Measurements from ENCODE around the gene FAM193B. TPM values are rescaled to one million over a fixed set of nuclear protein-coding genes. Genes with fewer than 3 reads are reported as not detected.

Gene FAM193B
- total RNA-seq, 1 donor from 2014 or later = 79.1 TPM

GRCh38 chr5:177510567-177511053 lies 43.8 kb downstream of the FAM193B start:
- Mint-ChIP-seq H3K36me3 (ENCODE audit: low read depth) (peaks cover 26% of the 10 kb centered on the region), H3K4me1 (ENCODE audit: low read depth) (peaks cover 9% of the 10 kb centered on the region), H3K9me3 (ENCODE audit: low read depth) (no peaks in the 10 kb centered on the region), H3K27ac (ENCODE audit: unreplicated experiment) (no peak overlapping the region), H3K4me3 (ENCODE audit: unreplicated experiment) (no peak overlapping the region), H3K27me3 (ENCODE audit: low read depth) (no peaks in the 10 kb centered on the region)
- no peak for DNase-seq (ENCODE audit: low spot score)
- TF ChIP-seq, protein P1, sequence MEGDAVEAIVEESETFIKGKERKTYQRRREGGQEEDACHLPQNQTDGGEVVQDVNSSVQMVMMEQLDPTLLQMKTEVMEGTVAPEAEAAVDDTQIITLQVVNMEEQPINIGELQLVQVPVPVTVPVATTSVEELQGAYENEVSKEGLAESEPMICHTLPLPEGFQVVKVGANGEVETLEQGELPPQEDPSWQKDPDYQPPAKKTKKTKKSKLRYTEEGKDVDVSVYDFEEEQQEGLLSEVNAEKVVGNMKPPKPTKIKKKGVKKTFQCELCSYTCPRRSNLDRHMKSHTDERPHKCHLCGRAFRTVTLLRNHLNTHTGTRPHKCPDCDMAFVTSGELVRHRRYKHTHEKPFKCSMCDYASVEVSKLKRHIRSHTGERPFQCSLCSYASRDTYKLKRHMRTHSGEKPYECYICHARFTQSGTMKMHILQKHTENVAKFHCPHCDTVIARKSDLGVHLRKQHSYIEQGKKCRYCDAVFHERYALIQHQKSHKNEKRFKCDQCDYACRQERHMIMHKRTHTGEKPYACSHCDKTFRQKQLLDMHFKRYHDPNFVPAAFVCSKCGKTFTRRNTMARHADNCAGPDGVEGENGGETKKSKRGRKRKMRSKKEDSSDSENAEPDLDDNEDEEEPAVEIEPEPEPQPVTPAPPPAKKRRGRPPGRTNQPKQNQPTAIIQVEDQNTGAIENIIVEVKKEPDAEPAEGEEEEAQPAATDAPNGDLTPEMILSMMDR (IDR thresholded peaks at IDR 0.05) = no peak

DNA sequence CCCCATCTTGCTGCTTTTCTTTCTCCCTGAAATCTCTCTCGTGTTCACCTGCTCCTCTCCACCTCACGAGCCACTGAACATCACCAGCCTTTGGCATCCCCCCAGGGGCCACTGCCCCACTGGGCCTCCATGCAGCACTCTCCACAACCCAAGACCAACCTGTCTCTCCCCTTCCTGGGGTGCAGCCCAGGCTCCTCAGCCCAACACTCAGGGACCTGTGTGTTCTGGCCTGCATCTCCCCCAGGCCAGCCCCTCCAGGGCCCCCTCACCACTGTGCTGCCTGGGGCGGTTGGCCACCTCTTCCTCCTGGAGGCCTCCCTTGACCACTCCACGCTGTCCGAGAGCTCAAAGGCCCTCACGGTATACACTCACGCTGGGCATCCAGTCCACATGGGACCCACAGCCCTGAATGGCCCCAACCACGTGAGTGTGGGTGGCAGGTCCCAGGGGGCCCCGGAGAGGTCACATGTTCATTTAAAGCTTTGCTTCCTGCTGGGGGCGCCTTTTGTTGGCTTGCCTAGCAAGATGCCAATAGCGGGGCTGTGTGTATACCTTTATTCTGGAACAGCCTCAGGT lies 44.3 kb downstream of the FAM193B start:
- Mint-ChIP-seq H3K27ac (ENCODE audit: unreplicated experiment) (no peak overlapping the region), H3K4me3 (ENCODE audit: unreplicated experiment) (no peak overlapping the region), H3K4me1 (ENCODE audit: low read depth) (peaks cover 4% of the 10 kb centered on the region), H3K27me3 (ENCODE audit: low read depth) (no peaks in the 10 kb centered on the region), H3K9me3 (ENCODE audit: low read depth) (no peaks in the 10 kb centered on the region), H3K36me3 (ENCODE audit: low read depth) (peaks cover 23% of the 10 kb centered on the region)
- TF ChIP-seq, protein P1 (IDR thresholded peaks at IDR 0.05) = no peak
- no peak for DNase-seq (ENCODE audit: low spot score)

DNA sequence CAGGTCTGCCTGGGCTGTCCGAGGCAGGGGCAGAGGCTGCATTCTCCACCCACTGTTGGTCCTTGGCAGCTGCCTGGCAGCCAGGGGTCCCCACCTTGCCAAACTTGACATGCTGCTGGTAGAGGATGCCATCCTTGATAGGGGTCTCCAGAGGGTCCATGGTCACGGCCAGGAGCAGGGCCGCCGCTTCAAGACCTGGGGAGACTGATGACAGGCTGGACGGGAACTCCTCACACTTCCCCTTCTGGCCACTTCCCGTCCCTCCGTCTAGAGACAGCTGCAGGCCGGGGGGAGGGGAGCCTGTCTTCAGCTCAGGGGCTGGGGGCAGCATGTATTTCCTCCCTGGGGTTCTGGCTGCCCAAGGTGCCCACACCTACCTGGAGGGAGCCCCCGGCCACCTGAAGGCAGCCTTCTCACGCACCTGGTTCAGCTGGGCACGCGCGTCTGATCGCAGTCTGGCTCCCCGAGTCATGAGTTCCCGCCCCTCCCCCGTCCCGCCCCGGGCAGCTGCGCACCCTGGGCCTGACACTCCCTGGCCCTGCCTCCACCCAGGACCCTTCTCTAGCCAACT lies 44.9 kb downstream of the FAM193B start, which contains the start of gene DOK3:
Gene DOK3, minus strand, starts transcription at position 446 of the 571 bp plus-strand sequence. Its CDS starts 286 bp downstream, at position 160.
- no peak within 1 kb of the TSS for H3K27ac Mint-ChIP-seq (ENCODE audit: unreplicated experiment)
- peaks cover 2% of the 10 kb centered on the region for H3K4me1 Mint-ChIP-seq (ENCODE audit: low read depth)
- no peak within 1 kb of the TSS for H3K4me3 Mint-ChIP-seq (ENCODE audit: unreplicated experiment)
- no peaks in the 10 kb centered on the region for H3K27me3 Mint-ChIP-seq (ENCODE audit: low read depth)
- TF ChIP-seq, protein P1 (IDR thresholded peaks at IDR 0.05) = no peak
- no peaks in the 10 kb centered on the region for H3K9me3 Mint-ChIP-seq (ENCODE audit: low read depth)
- H3K36me3 Mint-ChIP-seq (ENCODE audit: low read depth) = peaks cover 23% of the 10 kb centered on the region
- DNase-seq (ENCODE audit: low spot score) = peak; percentile 84

DNA sequence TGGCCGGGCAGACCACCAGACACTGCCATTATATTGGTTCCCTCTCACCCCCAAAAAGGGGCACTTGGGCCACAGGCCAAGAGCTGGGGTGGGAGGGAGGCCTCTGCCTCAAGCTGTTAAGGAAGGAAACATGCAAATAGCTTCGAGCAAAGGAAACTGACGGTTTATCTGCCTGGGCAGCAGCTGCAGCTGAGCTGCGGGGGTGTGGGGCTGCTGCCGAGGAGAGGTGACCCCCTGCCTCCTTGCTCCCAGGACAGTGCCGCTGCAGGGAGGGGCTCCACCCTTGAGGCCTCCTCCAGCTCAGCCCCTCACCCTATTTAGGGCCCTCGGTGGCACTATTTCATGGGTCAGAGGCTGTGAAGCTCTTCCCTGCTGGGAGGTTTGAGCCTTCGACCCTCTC lies 45.5 kb downstream of the FAM193B start:
- Mint-ChIP-seq H3K27ac (ENCODE audit: unreplicated experiment) (no peak overlapping the region), H3K4me3 (ENCODE audit: unreplicated experiment) (no peak overlapping the region), H3K36me3 (ENCODE audit: low read depth) (peaks cover 19% of the 10 kb centered on the region), H3K27me3 (ENCODE audit: low read depth) (no peaks in the 10 kb centered on the region), H3K9me3 (ENCODE audit: low read depth) (no peaks in the 10 kb centered on the region), H3K4me1 (ENCODE audit: low read depth) (peaks cover 2% of the 10 kb centered on the region)
- TF ChIP-seq, protein P1 (IDR thresholded peaks at IDR 0.05) = no peak
- DNase-seq (ENCODE audit: low spot score) = no peak

DNA sequence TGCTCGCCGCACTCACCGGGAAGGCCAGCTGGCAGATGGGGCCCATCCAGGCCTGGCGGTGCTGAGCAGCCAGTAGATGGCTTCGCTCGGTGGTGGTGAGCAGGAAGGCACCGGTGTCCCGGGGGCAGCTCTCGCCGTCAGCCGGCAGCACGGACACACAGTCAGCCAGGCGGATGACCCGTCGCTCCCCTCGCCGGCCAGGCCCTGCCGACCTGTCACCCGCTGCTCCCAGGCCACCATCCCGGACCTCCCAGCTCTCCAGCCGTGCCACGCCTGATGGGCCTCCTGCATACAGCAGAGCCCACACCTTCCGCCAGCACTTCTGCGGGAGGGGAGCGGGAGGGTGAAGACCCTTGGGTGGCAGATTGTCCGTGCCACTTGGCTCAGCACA lies 46.1 kb downstream of the FAM193B start:
- TF ChIP-seq, protein P1 (IDR thresholded peaks at IDR 0.05) = no peak

More for the DNA sequence above, 46.1 kb downstream of the FAM193B start:
- Mint-ChIP-seq H3K9me3 (ENCODE audit: low read depth) (no peaks in the 10 kb centered on the region), H3K27ac (ENCODE audit: unreplicated experiment) (no peak overlapping the region), H3K27me3 (ENCODE audit: low read depth) (no peaks in the 10 kb centered on the region), H3K4me3 (ENCODE audit: unreplicated experiment) (no peak overlapping the region), H3K36me3 (ENCODE audit: low read depth) (peaks cover 17% of the 10 kb centered on the region), H3K4me1 (ENCODE audit: low read depth) (no peaks in the 10 kb centered on the region)
- DNase-seq (ENCODE audit: low spot score) = no peak
